ENCODE results near the gene MS4A14.
"Not testable (repeated sequence)": the region's sequence is repeated elsewhere in the genome, so short reads cannot be mapped to it uniquely, and the experiment has no call there.

The MS4A14 gene, protein sequence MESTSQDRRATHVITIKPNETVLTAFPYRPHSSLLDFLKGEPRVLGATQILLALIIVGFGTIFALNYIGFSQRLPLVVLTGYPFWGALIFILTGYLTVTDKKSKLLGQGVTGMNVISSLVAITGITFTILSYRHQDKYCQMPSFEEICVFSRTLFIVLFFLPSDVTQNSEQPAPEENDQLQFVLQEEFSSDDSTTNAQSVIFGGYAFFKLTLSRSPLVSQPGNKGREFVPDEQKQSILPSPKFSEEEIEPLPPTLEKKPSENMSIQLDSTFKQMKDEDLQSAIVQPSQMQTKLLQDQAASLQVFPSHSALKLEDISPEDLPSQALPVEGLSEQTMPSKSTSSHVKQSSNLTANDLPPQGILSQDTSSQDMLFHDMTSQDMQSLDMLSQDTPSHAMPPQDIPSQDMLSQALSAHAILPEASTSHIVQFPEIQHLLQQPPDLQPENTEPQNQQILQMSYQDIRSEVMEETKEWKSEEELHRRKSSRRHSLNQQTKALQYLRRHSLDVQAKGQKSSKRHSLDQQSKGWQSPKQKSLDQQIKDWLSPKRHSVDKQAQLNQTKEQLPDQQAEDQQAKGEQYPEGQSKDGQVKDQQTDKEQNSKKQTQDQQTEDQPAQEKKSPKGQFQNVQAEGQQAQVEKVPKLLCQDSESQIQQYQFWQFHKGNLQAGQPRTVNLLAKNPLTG

DNA sequence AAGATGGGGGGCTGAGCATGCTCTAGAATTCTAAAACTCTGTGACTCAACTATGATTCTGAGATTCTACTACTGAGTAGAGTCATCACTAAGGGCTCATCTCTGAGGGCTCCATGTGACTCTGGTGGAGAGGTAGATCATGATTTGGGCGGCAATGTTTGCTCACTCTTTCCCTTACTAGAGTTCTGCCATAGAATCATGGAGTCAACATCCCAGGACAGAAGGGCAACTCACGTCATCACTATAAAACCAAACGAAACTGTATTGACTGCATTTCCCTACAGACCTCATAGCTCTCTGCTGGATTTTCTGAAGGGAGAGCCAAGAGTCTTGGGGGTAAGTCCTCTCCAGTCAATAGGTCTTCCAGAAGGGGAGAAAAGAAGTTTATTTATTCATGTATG is at the start of gene MS4A14:
Gene MS4A14 (plus strand): TSS at position 78 of the 400 bp plus-strand sequence. CDS start 120 bp downstream, at position 198.
- no peak for DNase-seq (ENCODE audit: low read depth in 3 of 3)

DNA sequence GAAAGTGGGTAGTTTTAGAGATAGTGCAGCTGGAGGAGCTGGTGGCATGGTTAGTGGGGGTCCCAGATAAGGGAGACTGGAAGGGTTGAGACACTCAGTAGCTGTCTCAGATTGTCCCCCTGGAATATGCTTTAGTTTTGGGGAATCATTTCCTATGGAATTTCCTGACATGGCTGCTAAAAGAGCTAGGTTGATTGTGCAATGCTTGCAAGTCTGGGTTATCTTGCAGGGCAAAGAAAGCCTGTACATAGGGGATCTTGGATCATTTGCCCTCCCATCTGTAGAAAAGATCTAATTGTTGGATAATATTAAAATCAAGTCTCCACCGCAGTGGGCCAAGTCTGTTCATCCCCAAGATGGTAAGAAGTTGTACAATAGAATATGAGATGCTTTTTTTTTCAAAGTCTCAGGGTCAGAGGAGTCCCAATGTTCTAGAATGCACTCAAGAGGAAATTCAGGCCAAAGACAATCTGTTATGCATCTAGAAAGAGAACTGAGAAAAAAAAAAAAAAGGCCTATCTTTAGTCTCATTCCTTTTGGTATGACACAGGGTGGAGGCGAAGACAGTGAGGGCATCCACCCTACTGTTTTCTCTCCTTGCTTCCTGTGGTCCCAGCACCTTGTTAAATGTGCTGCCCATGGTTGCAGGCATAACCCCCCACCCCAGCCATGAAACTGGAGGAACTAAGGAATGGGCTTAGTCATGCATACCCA is 49.0 kb upstream of the MS4A14 start:
- no peak for DNase-seq (ENCODE audit: low read depth in 3 of 3)

DNA sequence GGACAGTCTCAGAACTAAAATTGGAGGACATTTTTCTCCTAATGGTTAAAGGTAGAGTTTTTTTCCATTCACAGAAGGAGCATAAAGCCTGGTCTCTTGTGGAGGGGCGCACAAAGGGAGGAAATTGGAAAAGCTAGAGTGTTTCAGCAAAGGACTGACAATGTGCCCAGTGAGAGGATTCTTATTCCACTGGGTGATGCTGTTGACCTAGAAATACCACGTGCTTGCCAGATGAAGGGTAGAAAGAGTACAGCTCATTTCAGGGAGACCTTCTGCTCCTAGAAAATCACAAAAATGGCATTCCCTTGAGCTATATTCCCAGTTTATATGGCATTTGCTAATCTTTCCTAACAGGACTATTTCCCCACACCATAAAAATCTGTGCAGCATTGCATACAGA is 48.1 kb upstream of the MS4A14 start:
- no peak for DNase-seq (ENCODE audit: low read depth in 3 of 3)

DNA sequence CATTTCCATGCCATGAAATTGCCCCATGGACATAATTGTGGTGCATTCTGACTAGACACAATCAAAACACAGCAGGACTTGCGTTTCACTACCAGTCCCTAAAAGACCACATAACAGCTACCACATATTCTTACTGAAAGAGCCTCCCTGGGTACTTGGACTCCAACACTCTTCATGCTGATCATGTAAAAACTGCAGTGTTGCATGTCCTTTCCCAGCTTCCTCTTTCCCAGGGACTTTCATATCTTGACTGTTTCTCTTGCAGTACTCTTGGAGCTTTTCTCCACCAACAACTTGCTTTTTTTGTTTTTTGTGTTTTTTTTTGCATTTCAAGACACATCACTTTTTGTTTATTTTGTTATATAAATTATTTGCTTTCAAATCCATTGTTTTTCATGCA is 46.3 kb upstream of the MS4A14 start:
- no peak for DNase-seq (ENCODE audit: low read depth in 3 of 3)

DNA sequence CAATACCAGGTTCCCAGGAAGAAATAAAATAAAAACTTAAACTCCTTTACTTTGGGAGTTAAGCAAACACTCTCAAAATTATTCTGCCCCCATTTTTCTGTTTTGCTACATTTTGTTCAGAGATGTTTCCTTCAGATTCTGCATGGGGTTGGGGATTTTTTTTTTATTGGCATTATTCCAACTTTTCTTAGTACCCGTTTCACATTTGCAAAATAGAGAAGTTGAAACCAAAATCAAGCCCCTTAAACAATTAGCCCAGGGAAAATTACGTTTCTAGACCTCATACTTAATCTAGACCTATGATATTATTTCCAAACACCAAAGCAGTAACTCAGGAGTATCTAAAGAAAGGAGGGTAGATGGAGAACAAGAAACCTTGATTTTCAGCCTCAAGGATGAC is 38.5 kb upstream of the MS4A14 start:
- DNase-seq (ENCODE audit: low read depth in 3 of 3): no peak

DNA sequence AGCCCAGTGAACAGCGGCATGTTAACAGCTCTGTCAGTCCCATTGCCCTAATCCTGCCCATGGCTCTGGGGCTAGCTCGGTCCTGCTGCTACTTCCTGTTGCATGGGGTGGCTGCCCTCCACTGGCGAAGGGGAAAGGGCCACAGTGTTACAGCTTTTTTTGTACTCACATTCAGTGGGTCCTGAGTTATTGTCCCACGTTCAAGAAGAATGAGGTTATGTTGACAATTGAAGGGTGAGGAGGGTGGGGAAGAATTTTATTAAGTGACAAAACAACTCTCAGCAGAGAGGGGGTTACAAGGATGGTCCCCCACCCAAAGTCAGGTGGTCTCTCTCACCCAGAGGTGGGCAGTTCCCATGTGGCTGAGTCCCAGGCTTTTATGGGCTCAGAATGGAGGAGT is 35.6 kb upstream of the MS4A14 start:
- no peak for DNase-seq (ENCODE audit: low read depth in 3 of 3)

DNA sequence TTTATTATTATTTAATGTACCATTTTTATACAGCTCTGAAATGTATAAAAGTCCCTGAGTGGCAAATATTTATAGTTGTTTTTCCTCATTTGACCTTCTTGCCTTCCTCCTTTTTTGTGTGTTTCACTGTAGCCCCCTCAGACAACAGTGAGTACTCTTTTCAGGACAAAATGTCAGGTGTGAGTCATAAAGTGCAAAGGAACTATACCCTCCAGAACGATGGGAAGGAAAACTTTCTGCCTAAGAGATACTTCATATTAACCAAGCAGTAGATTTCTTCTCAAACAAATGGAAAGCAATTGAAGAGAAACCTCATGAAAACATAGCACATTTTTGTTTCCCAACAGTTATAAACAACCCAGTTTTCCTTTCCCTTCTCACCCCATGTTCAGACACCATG is 34.0 kb upstream of the MS4A14 start:
- no peak for DNase-seq (ENCODE audit: low read depth in 3 of 3)

DNA sequence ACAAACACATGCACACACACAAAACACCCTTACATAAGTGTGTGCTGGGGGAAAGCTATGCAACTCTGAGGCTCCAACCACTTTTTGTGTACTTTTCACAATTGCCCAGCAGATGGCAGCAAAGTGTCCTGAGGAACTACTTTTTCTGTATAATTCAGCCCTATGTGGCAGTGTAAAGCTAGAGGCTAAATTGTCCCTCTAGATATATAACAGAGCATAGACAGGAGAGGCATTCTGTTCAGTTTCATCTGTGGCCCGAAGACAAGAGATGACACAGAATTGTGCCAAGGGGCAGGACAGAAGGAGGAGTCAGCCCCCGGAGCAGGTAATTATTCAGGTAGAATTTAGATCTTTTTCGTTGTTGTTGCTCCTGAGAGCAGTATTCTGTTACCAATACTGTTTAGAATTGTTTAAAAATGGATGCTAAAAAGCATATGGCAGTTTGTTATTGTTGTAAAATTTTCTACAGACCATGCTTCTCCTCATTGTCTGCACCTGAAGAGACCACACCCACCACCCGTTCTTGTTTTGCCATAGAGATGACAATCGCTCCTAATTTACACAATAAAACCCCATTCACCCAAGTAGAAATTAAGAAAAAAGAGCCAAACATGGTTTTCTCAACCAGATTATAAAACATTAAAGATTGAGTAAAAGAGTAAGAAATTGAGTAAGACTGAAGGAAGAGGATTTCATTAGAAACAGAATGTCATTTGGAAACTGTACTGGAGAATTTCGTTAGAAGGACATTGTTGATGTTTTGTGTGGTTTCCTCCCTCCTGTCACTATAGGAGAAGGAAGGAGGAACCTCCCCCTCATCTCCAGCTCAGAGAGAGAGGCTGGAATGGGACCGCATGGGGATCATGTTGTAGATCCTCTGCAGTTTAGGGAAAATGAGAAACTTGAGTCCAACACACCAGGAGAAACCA is 32.5 kb upstream of the MS4A14 start:
- peak; percentile 18 to 46 (median 35) for DNase-seq (ENCODE audit: low read depth in 3 of 3)

DNA sequence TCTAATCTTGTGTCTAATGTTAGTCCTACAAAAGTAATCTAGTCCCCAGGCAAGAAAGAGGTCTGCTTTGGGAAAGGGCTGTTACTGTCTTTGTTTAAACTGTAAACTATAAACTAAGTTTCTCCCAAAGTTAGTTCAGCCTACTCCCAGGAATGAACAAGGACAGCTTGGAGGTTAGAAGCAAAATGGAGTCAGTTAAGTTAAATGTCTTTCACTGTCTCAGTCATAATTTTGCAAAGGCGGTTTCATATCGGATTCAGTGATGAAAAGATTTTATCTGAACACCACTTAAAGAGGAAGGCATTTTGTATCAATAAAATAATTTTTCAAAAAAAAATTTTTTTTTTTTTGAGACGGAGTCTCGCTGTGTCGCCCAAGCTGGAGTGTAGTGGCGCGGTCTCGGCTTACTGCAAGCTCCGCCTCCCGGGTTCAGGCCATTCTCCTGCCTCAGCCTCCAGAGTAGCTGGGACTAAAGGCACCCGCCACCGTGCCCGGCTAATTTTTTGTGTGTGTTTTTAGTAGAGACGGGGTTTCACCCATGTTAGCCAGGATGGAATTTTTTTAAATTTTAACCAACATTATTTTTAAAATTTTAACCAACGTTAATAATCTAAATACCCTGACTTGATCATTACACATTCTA is 29.9 kb upstream of the MS4A14 start:
- DNase-seq (ENCODE audit: low read depth in 3 of 3): not testable (repeated sequence)

DNA sequence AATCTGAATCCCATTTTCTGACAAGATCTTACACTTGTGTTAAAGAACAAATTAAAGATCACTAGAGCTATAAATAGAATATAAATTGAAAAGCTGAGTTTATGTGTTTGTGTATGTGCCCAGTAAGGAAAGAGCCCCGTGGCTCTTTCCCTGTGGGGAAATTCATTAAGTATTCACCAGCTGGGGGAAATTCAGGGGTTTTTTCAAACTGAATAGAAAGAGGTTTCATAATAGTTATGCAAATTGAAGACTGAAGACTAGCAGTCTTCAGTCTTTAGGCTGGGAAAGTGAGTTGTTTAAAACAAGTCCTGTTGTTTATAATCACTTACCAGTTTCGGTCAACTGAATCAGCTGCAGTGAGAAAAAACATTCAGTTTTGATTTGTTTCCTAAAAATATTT is 29.2 kb upstream of the MS4A14 start:
- DNase-seq (ENCODE audit: low read depth in 3 of 3): no peak

DNA sequence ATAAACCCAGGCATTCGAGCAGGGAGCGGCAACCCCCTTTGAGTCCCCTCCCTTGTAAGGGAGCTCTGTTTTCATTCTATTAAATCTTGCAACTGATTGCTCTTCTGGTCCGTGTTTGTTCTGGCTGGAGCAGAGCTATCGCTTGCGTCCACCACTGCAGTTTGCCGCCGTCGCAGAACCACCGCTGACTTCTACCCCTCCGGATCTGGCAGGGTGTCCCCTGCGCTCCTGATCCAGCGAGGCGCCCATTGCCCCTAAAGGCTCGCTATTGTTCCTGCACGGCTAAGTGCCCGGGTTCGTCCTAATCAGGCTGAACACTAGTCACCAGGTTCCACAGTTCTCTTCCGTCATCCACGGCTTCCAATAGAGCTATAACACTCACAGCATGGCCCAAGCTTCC is 28.4 kb upstream of the MS4A14 start:
- DNase-seq (ENCODE audit: low read depth in 3 of 3): no peak

DNA sequence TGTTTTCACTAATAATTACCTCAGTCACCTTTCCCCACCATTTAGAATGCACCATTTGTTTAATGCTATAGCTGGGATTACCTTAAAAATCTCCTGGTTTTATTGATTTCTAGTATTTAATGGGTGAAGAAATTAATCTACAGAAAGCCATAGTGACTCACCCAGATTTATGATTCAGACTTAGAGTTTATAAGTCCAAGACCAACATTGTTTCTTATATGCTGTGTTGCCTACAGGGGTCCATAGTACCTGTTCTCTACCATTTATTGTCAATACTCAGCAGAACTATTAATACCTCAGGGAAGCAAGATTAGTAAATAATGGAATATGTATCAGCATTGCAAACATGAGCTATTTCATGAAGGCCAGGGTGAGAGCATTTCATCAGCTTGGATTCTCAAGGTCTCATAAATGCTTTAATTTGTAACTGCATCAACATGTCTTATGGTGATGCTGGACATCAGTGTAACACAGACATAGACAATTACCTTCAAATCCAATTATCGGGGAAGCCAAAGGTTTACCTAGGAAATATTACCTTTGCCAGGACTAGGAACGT is 25.9 kb upstream of the MS4A14 start:
- no peak for DNase-seq (ENCODE audit: low read depth in 3 of 3)

DNA sequence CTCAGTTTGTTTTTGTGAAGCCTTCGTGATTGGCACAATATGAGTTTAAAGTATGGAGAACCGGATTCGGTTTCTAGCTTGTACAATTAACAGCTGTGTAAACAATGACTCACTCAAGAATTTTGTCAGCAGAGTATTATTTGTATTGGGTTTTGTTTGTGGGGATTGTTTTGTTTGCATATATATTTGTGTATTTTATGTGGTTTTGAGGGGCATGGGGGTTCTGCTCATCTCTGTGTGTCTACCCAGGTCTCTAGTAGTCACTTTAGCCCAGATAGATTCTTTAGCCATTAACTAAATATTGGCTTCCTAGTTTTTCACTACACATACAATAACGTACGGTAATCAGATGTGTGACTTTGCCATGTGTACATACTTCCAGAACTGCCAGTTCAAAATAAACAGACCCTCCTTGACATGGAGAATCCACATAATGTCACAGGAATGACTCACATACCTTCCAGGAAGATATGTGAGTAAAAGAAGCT is 25.4 kb upstream of the MS4A14 start:
- no peak for DNase-seq (ENCODE audit: low read depth in 3 of 3)

DNA sequence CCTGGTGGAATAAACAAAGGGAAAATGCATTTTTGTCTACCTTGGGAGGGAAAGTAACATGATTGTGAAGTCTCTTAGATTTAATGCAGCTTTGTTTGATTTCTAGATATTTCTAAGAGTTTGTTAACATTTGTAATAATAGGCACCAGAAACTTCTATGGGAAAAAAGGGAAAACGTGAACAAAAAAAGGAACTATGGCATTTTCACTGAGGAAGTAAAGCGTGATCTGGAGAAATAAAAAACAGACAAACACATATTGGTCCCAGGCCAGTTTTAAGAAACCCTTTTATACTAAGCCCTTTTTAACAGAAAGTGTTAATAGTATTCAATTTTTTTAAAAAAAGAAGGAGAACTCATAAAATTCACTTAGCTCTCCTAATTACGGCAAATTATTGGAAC is 24.9 kb upstream of the MS4A14 start:
- DNase-seq (ENCODE audit: low read depth in 3 of 3): no peak

DNA sequence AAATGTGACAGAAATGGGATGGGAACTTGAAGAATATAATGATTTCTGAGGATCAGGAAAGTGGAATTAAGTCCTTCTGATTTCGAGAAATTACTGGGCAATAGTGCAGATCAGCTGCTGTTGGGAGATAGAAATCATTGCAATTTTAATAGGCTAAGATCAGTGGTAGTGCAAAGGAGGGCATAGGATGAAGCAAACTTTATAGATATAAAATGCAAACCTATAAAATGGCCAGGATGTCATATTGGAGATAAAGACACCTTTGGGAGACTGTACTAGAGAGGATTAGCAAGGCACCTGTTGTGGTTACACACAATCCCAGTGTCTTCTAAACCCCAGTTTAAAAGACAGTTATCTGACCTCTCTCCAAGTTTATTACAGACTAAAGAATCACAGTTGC is 24.4 kb upstream of the MS4A14 start:
- DNase-seq (ENCODE audit: low read depth in 3 of 3): no peak

DNA sequence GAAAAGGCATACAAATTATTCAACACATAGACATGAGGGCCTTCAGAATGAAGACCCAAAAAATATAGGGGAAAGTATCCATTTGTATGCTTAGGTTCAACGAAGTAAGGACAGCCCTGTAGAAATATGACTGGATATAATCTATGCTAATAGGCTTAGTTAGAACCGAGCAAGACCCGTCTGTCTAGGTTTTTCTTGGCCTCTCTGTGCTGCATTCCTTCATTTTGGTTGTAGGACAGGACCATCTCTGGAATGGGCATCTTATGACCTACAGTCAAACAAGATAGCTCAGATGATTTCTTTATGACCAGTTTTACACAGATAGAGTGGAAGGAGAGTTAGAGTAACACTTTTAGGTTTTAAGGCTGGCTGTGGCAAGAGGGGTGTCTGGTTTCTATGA is 23.5 kb upstream of the MS4A14 start:
- DNase-seq (ENCODE audit: low read depth in 3 of 3): no peak

DNA sequence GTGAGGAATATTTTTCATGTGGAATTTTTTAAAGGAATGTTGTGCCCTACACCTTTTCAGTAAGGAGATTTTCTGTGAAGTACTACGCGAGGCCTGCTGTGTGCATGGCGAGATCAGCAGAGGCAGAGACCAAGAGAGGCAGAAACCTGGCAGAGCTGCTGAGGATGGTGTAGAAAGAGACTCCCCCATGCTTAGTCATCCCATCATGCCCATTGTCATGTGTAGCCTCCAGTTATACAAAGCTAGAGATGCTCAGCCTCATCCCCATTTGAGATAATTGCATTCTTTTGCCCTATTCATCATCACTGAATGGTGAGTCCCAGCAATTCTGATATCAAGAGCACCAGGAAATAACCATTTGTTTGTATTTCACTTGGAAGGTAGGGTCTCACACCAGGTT is 20.9 kb upstream of the MS4A14 start:
- no peak for DNase-seq (ENCODE audit: low read depth in 3 of 3)

DNA sequence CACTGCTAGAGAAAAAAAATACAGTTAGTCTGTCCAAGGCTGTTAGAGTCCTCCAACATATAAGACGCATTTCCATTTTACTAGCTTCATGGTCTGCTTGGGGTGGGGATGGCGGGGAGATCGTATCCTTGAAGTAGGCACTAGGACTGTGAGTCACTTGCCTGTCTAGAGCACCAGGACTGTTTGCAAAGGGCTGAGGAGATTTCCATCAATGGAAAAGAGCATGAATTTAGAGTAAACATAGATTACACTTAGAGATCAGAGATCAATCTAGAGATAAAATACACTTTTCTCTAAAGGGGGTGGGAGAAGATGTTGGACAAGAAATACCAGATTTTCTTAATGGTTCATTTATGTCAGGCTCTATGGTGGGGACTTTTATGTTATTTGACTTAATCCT is 19.7 kb upstream of the MS4A14 start:
- DNase-seq (ENCODE audit: low read depth in 3 of 3): no peak

DNA sequence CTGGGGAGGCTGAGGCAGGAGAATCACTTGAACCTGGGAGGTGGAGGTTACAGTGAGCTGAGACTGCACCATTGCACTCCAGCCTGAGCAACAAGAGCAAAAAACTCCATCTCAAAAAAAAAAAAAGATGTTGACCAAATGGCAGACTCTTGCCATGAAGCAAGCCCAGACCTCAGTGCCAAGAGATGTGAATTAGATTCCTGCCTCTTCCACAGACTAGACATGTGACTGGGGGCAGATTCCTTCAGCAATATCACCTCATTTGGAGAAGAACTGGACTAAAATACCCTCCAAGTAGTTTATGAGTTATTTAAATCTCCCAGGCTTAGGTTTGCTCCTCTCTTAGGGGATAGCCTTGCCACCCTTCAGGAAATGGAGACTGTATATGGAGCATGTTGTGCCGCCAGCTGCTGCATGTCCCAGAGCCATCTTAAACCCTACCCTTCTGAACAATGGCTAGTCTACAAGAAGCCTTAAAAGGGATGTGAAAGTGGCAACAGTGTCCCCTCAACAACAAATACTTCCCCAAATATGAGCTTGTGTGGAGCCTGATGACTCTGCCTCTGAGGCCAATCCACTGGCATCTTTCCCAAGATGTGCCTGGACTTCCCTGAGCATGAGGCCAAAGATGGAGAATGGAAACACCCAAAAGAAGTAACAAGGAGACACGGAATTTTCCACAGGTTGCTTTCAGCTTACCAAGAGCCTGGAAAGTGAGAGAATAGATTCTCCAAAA is 18.7 kb upstream of the MS4A14 start:
- no peak for DNase-seq (ENCODE audit: low read depth in 3 of 3)

DNA sequence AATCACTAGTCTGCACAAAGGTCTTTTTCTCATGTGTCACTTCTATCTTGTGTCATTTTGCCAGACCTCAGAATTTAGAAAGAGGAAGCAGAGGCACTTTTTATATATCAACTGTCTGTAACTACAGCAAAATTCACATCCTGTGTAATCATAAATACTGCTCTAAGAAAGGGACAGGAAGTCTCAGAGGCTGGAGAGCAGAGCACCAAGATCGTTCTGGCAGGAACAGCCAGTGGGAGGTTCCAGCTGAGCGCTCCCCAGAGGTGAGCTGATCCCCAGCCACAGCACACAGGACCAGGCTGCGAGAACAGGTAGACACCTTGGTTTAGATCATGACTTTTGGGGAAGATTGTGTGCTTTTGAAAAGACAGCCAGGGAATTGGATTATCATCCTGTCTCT is 17.9 kb upstream of the MS4A14 start, which contains the start of gene MS4A7:
Gene MS4A7 (plus strand): TSS at position 179 of the 400 bp plus-strand sequence. CDS start 4,610 bp downstream, outside the sequence.
- no peak for DNase-seq (ENCODE audit: low read depth in 3 of 3)
